Kasumi-1 (cell line): ENCODE data around the gene SPDYE4.

Source experiments
- DNase-seq, 2 experiments: peaks; one replicate each; lab custom pipeline; 2025; lab: John Stamatoyannopoulos, UW

Gene SPDYE4

GRCh38 chr17:8785547-8786413 is 27.4 kb upstream of the SPDYE4 start:
- peak; percentile 27 to 36 for DNase-seq

- DNase-seq, result no peak
Observed at GRCh38 chr17:8782176-8782575, 23.8 kb upstream of the SPDYE4 start.

- DNase-seq, result no peak
Observed at GRCh38 chr17:8781776-8782175, 23.4 kb upstream of the SPDYE4 start.

GRCh38 chr17:8776881-8777280 is 18.5 kb upstream of the SPDYE4 start:
- no peak for DNase-seq

- DNase-seq, result no peak
Observed at GRCh38 chr17:8776248-8776647, 17.9 kb upstream of the SPDYE4 start.

- no peak for DNase-seq
Observed at GRCh38 chr17:8766731-8767130, 8.4 kb upstream of the SPDYE4 start.

- no peak for DNase-seq
Observed at GRCh38 chr17:8762012-8762411, 3.7 kb upstream of the SPDYE4 start.

- no peak for DNase-seq
Observed at GRCh38 chr17:8757189-8757588, 1.2 kb downstream of the SPDYE4 start.

- no peak for DNase-seq
Observed at GRCh38 chr17:8755590-8756255, 2.6 kb downstream of the SPDYE4 start.

- DNase-seq, result no peak
Observed at GRCh38 chr17:8754890-8755289, 3.5 kb downstream of the SPDYE4 start.

- peak; percentile 9 to 20 for DNase-seq
Observed at GRCh38 chr17:8753976-8754440, 4.3 kb downstream of the SPDYE4 start.

- DNase-seq, result no peak
Observed at GRCh38 chr17:8753136-8753975, 5.0 kb downstream of the SPDYE4 start.

GRCh38 chr17:8749616-8750015 is 8.7 kb downstream of the SPDYE4 start:
- no peak for DNase-seq

GRCh38 chr17:8747742-8748141 is 10.6 kb downstream of the SPDYE4 start:
- DNase-seq, result no peak

GRCh38 chr17:8746501-8747236 is 11.7 kb downstream of the SPDYE4 start:
- no peak for DNase-seq

GRCh38 chr17:8745586-8746500 is 12.5 kb downstream of the SPDYE4 start:
- peak in 1 of 2 experiments; percentile 27 for DNase-seq

GRCh38 chr17:8744086-8744785 is 14.1 kb downstream of the SPDYE4 start:
- DNase-seq, result no peak

GRCh38 chr17:8742819-8743218 is 15.5 kb downstream of the SPDYE4 start:
- DNase-seq, result no peak

- no peak for DNase-seq
Observed at GRCh38 chr17:8742274-8742673, 16.1 kb downstream of the SPDYE4 start.

GRCh38 chr17:8741771-8742170 is 16.6 kb downstream of the SPDYE4 start:
- DNase-seq, result no peak
